ENCODE results near the gene ATP4A. TPM values are rescaled to one million over a fixed set of nuclear protein-coding genes. Genes with fewer than 3 reads are reported as not detected.
"Not testable (repeated sequence)": the region's sequence is repeated elsewhere in the genome, so short reads cannot be mapped to it uniquely, and the experiment has no call there.

The ATP4A gene
- total RNA-seq, 2 donors from 2014 or later = 1.9 TPM; not detected in 1

GRCh38 chr19:35607661-35608060, 44.2 kb upstream of the ATP4A start:
- Histone ChIP-seq H3K4me1 (replicated peaks) (no peaks in the 10 kb centered on the region), H3K27ac (no peak overlapping the region), H3K27me3 (replicated peaks; ENCODE audit: insufficient read depth) (no peaks in the 10 kb centered on the region), H3K36me3 (no peaks in the 10 kb centered on the region), H3K4me3 (no peak overlapping the region), H3K9me3 (no peaks in the 10 kb centered on the region)
- WGBS = 89% methylated on average over 3 of the region's 3 CpGs
- no peak for DNase-seq (ENCODE audit: low spot score)
- intact Hi-C loops (cut with DNase I) = no loop called here
- TF ChIP-seq POLR2A (IDR thresholded peaks at IDR 0.05) (no peak), POLR2AphosphoS5 (IDR thresholded peaks at IDR 0.05) (no peak), CTCF (IDR thresholded peaks at IDR 0.05) (no peak)

GRCh38 chr19:35607170-35607569, 43.7 kb upstream of the ATP4A start:
- DNase-seq (ENCODE audit: low spot score); H3K4me1 ChIP-seq (replicated peaks); H3K4me3 ChIP-seq; intact Hi-C loops (cut with DNase I); H3K36me3 ChIP-seq; H3K27ac ChIP-seq; H3K9me3 ChIP-seq; H3K27me3 ChIP-seq (replicated peaks; ENCODE audit: insufficient read depth): not testable (repeated sequence)
- WGBS = 85% methylated on average over 8 of the region's 8 CpGs

GRCh38 chr19:35604436-35604835, 41.0 kb upstream of the ATP4A start:
- H3K9me3 ChIP-seq; H3K27ac ChIP-seq; H3K4me1 ChIP-seq (replicated peaks); H3K27me3 ChIP-seq (replicated peaks; ENCODE audit: insufficient read depth); intact Hi-C loops (cut with DNase I); H3K4me3 ChIP-seq; DNase-seq (ENCODE audit: low spot score); H3K36me3 ChIP-seq: not testable (repeated sequence)
- WGBS = 37% methylated on average over 4 of the region's 4 CpGs

- Histone ChIP-seq H3K4me3 (no peak overlapping the region), H3K9me3 (no peaks in the 10 kb centered on the region), H3K36me3 (no peaks in the 10 kb centered on the region), H3K27me3 (replicated peaks; ENCODE audit: insufficient read depth) (no peaks in the 10 kb centered on the region), H3K27ac (no peak overlapping the region), H3K4me1 (replicated peaks) (no peaks in the 10 kb centered on the region)
- no peak for DNase-seq (ENCODE audit: low spot score)
- TF ChIP-seq CTCF (IDR thresholded peaks at IDR 0.05) (no peak), POLR2AphosphoS5 (IDR thresholded peaks at IDR 0.05) (no peak), POLR2A (IDR thresholded peaks at IDR 0.05) (no peak)
- 89% methylated on average over 3 of the region's 3 CpGs for WGBS
- intact Hi-C loops (cut with DNase I) = no loop called here
Observed at GRCh38 chr19:35601971-35602370, 38.5 kb upstream of the ATP4A start.

GRCh38 chr19:35596366-35596999, 33.0 kb upstream of the ATP4A start:
- H3K27ac ChIP-seq = no peak overlapping the region
- H3K27me3 ChIP-seq (replicated peaks; ENCODE audit: insufficient read depth) = no peaks in the 10 kb centered on the region
- DNase-seq (ENCODE audit: low spot score) = no peak
- no peaks in the 10 kb centered on the region for H3K36me3 ChIP-seq
- no peak for TF ChIP-seq POLR2AphosphoS5 (IDR thresholded peaks at IDR 0.05)
- no peak for TF ChIP-seq POLR2A (IDR thresholded peaks at IDR 0.05)
- TF ChIP-seq CTCF (IDR thresholded peaks at IDR 0.05) = no peak
- no peak overlapping the region for H3K4me3 ChIP-seq
- intact Hi-C loops (cut with DNase I) = no loop called here
- no peaks in the 10 kb centered on the region for H3K4me1 ChIP-seq (replicated peaks)
- WGBS = 81% methylated on average over 4 of the region's 4 CpGs
- no peaks in the 10 kb centered on the region for H3K9me3 ChIP-seq

- H3K9me3 ChIP-seq = no peaks in the 10 kb centered on the region
- H3K4me1 ChIP-seq (replicated peaks) = no peaks in the 10 kb centered on the region
- intact Hi-C loops (cut with DNase I) = no loop called here
- H3K36me3 ChIP-seq = no peaks in the 10 kb centered on the region
- no peak overlapping the region for H3K27ac ChIP-seq
- WGBS = 85% methylated on average over 1 of the region's 1 CpG
- H3K4me3 ChIP-seq = no peak overlapping the region
- H3K27me3 ChIP-seq (replicated peaks; ENCODE audit: insufficient read depth) = no peaks in the 10 kb centered on the region
- TF ChIP-seq POLR2A (IDR thresholded peaks at IDR 0.05) (no peak), POLR2AphosphoS5 (IDR thresholded peaks at IDR 0.05) (no peak), CTCF (IDR thresholded peaks at IDR 0.05) (no peak)
- no peak for DNase-seq (ENCODE audit: low spot score)
Observed at GRCh38 chr19:35595928-35596327, 32.5 kb upstream of the ATP4A start.

GRCh38 chr19:35595026-35595425, 31.6 kb upstream of the ATP4A start:
- 72% methylated on average over 3 of the region's 3 CpGs for WGBS
- intact Hi-C loops (cut with DNase I); DNase-seq (ENCODE audit: low spot score): not testable (repeated sequence)

More at GRCh38 chr19:35595026-35595425, 31.6 kb upstream of the ATP4A start:
- H3K27ac ChIP-seq; H3K27me3 ChIP-seq (replicated peaks; ENCODE audit: insufficient read depth); H3K4me3 ChIP-seq; H3K36me3 ChIP-seq; H3K4me1 ChIP-seq (replicated peaks); H3K9me3 ChIP-seq: not testable (repeated sequence)
